Activated CD8-positive, alpha-beta memory T cell treated with anti-CD3 and anti-CD28 coated beads for 1 hour (primary cell): Measurements from ENCODE around the gene PRKCI.
"Not testable (repeated sequence)": the region's sequence is repeated elsewhere in the genome, so short reads cannot be mapped to it uniquely, and the experiment has no call there.

Source experiments
- DNase-seq, 2 donors: peaks; one replicate each; pipeline ENCODE4 v3.0.0-alpha.2; 2020; ENCODE audit warnings: low read depth in 1 of 2; ENCODE audit errors: extremely low read depth in 1 of 2

Gene PRKCI

DNA sequence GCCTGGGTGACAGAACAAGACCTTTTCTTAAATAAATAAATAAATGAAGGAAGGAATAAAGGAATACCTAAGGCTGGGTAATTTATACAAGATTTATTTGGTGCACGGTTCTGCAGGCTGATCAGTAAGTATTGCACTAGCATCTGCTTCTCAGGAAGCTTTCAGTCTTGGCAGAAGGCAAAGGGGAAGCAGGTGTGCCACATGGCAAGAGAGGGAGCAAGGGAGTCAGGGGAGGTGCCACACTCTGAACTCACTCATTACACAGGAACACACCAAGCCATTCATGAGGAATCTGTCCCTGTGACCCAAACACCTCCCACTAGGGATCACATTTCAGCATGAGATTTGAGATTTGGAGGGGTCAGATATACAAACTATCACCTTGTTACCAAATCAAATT lies 56.4 kb downstream of the PRKCI start:
- DNase-seq, result no peak

DNA sequence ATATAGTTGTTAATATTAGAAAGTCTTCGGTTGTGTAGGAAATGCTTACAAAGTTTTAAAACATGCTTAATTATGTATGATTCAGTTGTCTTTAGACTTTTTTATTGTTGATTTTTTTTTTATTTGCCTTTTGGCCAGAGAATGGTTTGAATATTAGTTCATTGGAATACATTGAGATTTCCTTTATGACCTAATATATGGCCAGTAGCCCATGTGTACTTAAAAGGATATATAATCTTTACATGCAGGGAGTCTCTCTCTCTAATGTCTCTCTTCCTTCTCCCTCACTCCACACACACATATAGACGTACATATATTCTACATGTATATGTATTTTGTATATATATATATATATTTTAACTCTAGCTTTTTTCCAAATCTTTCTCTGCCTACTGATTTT lies 68.0 kb downstream of the PRKCI start:
- no peak for DNase-seq

DNA sequence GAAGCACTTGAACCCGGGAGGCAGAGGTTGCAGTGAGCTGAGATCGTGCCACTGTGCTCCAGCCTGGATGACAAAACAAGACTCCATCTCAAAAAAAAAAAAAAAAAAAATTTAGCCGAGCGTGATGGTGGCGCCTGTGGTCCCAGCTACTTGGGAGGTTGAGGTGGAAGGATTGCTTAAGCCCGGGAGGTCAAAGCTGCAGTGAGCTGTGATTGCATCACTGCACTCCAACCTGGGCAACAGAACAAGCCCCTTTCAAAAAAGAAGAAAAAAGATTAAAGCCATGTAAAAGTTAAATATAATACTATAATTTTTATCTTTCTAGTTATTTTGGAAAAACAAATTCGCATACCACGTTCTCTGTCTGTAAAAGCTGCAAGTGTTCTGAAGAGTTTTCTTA lies 73.4 kb downstream of the PRKCI start:
- no peak for DNase-seq

DNA sequence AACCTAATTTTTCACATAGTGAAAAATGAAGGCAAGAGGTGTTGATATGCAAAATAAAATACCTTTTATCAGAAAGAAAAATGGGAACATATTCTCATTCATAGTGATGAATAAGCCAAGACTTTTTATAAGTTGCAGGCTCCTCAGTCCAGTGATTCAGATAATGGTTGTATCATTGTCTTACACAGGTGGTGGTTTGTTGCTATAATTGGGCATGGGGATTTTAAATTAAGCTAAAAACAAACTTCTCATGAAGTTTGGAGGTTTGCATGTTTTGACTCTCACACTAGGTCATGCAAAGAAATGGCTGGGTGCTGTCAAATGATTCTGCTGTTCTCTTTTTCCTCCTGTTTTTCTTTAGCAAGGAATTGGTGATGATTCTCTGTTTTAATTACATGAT lies 74.5 kb downstream of the PRKCI start:
- DNase-seq, result no peak

DNA sequence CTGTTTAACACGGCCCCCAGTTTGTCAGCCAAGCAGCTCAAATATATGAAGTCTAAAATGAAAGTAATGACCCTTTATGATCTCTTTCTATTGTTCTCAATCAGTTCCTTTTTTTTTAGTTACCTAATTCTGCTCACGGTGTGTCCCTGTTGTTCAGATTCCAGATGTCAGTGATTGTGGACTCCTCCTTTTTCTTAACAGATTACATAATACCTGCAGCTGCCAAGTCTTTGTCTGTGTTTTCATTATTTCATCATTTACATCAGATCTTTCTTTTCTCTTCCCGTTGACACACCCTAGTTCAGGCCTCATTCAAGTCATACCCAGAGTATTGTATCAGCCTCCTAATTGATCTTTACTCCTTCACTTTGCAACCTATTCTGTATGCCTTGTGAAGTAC lies 79.2 kb downstream of the PRKCI start:
- no peak for DNase-seq

DNA sequence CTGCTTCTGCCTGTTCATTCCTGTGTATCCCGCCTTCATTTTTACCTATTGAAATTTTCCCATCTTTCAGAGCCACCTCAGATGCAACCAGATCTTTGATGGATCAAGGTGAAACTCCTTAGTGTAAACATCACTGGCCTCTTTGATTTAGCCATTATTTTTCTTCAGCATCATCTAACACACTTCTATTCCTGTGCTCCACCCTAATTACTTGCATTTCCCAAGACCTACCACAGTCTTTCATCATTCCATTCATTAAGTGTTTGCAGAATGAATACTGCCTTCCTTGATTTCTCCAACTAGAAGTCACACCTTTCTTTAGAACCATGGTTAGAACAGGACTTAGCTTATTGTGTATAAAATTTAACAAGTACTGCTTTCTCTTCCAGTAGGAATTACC lies 79.8 kb downstream of the PRKCI start:
- DNase-seq, result no peak

DNA sequence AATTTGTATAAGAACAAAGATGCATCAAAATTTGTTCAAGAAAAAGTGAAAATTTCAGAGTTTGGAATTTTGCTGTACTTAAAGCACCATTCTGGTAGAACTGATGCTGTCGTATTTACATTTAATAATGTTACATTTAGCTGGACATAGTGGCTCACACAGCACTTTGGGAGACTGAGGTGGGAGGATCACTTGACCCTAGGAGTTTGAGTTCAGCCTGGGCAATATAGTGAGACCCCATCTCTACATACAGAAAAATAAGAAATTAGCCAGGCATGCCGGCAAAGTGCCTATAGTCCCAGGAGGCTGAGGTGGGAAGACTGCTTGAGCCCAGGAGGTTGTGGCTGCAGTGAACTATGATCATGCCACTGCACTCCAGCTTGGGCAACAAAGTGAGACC lies 83.8 kb downstream of the PRKCI start:
- DNase-seq, result no peak

DNA sequence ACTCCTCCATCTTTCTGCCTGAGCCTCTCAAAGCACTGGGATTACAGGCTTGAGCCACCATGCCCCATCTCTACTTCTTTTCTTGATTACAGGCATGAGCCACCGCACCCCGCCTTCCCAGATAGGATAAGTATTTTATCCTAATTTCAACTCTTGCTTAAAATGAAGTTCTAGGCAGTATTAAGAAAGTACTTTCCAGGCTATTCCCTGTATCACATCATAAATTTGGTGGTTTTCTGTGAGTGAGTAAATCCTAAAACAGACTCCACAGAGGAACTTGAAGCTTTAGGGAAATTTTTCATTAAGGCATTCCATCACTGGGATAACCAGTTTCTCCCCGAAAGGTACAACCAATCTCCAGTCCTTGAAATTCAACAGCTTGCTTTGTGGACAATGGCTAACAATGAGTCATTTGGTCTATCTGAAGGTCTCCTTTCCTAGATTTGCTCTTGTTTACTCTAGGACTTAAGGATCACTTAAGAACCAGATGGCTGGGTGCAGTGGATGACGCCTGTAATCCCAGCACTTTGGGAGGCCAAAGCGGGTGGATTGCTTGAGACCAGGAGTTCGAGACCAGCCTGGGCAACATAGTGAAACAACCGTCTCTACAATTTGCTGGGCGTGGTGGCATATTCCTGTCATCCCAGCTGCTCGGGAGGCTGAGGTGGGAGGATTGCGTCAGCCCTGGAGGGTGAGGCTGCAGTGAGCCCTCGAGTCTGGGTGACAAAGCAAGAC lies 85.6 kb downstream of the PRKCI start:
- no peak for DNase-seq

DNA sequence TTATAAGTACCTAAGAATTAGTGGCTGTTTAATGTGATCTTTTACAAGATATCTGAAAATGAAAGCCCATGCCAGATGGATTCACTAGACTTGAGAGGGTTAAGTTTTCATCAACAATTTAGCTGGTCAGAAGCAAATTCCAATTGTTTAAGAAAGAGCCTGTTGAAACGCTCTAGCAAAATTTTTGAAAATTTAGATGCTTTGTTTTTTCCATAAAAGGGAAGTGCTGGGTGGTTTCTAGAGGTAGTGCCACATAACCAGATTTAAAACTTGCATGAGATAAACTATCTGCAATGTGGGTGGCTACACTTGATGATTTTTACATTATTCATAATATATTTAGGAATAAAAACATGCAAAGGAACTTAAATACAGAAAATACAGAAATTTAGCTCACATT lies 86.8 kb downstream of the PRKCI start:
- DNase-seq, result no peak

DNA sequence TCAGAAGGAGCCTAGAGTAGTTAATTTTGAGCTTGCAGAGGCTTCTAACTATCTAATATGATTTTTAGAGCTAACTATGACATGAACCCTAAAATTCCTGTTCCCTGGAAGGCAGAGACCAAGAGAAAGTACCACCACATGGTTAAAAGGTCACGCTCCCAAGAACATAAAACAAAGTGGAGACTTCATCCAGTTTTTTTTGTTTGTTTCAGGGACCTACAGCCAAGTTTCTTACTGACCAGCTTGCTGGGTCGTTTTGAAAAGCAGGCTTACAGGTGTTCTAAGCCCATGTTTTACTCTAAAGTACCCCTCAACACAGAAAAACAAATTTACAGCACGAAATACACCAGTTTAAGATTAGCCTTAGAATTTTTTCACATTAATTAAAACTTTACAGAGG lies 95.7 kb downstream of the PRKCI start:
- DNase-seq, result no peak

DNA sequence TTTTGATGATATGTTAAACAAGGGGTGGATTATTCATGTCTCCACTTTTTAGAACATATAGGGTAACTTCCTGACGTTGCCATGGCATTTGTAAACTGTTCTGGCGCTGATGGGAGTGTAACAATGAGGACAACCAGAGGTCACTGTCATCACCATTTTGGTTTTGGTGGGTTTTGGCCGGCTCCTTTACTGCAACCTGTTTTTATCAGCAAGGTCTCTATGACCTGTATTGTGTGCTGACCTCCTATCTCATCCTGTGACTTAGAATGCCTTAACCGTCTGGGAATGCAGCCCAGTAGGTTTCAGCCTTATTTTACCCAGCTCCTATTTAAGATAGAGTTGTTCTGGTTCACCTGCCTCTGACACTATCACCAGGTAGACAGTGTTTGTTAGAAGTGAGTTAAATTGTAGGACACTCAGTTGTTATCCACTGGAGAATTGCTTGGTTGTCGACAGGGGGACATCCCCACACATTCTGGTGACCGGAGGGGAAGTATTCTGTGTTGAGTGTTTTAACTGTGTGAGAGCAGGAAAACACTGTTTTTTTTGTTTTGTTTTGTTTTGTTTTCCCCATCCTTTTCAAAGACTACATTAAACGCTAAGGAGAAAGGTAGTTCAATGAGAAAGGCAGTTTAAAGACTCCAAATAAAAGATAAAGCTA lies 98.4 kb downstream of the PRKCI start:
- DNase-seq, result no peak

DNA sequence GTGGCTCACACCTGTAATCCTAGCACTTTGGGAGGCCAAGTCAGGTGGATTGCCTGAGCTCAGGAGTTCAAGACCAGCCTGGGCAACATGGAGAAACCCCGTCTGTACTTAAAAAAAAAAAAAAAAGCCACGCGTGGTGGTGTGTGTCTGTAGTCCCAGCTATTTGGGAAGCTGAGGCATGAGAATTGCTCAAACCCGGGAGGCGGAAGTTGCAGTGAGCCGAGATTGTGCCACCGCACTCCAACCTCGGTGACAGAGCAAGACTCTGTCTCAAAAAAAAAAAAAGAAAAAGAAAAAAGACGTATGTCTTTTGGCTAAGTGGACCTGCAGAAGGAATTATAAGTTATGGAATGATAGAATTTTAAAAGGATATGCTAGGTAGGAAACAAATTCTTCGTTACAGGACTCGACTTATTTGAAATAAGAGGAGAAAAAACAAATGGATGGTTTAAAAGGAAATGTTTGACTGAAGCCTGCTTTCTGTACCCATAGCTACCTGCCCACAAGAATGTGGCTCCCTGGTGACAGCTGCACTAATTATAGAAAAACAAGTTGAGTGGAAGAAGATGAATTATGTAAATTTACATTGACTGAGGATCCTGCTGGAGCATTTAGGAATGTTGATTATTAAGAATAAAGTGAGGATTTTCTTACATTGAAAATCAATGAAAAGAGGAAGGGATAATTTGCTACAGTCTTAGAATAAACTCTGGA lies 99.3 kb downstream of the PRKCI start:
- no peak for DNase-seq

DNA sequence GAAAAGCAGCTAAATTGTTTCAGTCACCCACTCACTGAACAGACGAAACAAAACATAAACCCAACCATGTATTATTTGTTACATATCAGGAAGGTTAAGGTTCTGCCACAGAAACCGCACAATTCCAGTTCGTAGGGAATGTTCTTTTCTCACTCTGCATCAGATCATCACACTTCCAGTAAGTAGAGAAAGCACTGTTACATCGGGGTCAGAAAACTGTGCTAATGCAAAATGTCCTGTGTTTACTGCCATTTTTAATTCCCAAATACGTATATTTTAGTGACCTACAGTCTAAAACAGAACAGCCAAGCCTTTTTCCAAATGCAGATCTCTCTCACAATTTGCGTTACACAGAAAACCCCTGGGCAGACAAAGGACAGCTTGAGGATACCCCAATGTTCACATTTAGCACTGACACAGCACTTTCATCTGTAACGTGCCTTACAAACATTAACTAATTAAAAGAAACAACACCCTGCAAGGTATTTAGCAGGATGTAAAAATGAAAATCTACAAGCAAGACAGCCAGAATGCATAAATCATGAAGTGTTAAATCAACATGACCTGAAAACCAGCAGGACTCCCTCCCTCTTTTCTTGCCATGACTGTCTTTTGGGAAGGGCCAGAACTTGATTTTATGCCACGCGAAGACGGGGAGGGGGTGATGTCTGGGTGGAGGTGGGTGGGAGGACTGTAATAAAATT lies 100.5 kb downstream of the PRKCI start:
- no peak for DNase-seq

DNA sequence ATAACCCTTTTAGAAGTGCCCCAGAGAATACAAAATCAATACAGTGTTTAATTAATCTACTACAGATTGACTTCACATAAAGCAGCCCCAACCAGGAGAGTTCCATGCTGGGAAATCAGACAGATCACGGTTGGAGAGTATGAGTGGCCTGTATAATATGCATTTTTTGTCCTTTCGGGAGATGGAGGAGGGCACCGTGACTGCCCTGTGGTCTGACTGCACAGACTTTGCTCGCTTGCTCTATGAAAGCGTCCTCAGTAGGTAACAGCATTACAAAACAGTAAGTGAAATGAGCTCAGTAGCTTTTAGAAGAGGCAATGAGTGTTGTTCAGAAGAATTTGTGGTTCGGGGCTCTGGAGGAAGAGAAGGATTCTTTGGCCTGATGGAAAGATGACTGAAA lies 101.1 kb downstream of the PRKCI start:
- no peak for DNase-seq

DNA sequence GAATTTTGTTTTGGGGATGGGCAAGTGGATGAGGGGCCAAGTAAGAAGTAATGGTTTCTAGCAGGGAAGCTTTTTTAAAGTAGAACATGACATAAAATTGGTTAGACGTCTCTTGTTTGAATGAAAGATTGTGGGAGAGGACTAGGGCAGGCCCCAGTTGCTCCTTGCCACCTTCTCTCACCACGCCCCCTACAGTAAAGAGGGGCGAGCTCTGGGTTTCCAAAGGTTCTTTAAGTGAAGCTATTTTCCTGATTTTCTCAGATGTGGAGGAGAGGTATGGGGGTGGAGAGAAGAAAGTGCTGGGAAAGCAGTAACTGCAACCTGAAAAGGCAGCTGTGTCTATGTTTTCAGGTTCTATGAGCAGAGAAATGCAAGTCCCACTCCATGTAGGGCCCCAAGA lies 102.7 kb downstream of the PRKCI start:
- no peak for DNase-seq

DNA sequence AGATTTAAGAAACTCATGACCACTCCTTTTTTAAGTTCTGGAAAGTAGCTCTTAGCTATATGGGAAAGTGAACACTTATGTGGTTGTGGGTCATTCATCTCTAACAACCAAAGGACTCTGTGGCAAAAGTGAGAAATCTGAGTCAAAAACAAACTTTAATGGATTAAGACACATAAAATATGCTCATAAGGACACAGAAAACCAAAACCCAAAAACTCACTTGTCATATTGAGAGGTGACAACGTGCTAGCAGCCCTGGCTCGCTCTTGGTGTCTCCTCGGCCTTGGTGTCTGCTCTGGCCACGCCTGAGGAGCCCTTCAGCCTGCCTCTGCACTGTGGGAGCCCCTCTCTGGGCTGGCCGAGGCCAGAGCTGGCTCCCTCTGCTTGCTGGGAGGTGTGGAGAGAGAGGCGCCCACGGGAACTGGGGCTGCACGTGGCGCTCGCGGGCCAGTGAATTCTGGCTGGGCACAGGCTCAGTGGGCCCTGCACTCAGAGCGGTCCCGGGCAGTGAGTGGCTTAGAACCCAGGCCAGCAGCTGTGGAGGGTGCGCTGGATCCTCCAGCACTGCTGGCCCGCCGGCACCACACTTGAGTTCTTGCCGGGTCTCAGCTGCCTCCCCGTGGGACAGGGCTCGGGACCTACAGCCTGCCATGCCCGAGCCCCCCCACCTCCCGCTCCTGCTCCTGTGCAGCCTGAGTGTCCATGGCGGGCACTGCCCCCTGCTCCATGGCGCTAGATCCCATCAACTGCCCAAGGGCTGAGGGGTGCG lies 105.0 kb downstream of the PRKCI start:
- DNase-seq, result no peak

DNA sequence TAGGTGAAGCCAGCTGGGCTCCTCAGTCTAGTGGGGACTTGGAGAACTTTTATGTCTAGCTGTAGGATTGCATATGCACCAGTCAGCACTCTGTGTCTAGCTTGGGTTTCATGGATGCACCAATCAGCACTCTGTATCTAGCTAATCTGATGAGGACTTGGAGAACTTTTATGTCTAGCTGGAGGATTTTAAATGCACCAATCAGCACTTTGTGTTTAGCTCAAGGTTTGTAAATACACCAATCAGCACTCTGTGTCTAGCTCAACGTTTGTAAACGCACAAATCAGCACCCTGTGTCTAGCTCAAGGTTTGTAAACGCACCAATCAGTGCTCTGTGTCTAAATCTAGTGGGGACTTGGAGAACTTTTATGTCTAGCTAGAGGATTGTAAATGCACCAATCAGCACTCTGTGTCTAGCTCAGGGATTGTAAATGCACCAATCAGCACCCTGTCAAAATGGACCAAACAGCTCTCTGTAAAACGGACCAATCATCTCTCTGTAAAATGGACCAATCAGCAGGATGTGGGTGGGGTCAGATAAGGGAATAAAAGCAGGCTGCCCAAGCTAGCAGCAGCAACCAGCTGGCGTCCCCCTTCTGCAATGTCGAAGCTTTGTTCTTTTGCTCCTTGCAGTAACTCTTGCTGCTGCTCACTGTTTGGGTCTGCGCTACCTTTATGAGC lies 105.8 kb downstream of the PRKCI start:
- DNase-seq, result not testable (repeated sequence)

DNA sequence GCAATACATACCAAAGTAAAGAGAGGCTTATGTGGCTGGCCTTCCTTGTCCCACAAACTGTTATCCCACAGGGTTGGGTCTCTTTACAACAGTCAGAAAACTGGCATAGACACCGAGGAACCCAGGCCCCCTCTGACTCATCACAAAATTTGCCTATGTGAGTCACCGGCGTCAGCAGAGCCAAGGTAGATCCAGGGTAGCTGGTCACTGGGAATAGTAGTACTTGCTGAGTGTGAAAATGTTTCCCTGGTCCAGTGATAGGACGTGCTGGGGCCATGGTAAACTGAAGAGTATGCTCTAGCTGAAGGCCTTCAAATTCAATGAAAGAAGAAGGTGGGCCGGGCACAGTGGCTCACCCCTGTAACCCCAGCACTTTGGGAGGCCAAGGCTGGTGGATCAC lies 108.1 kb downstream of the PRKCI start:
- DNase-seq, result no peak

DNA sequence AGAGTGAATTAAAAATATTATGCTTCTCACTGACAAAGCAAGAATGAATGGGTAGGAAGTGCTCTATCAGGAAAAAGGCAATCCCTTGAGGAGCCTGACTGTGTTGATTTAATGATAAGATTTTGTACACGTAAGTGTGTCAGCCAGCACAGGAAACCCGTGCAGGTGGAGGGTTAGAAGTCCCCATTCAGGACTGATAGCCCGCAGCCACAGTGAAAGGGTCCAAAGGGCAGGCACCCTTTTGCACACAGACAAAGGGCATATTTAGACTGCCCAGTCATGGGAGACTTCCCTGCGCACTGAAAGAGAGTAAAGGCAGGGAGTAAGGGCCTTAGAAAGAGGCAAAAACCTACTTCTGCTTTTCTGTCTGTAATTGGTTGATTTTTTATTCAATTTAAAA lies 108.9 kb downstream of the PRKCI start:
- DNase-seq, result no peak

DNA sequence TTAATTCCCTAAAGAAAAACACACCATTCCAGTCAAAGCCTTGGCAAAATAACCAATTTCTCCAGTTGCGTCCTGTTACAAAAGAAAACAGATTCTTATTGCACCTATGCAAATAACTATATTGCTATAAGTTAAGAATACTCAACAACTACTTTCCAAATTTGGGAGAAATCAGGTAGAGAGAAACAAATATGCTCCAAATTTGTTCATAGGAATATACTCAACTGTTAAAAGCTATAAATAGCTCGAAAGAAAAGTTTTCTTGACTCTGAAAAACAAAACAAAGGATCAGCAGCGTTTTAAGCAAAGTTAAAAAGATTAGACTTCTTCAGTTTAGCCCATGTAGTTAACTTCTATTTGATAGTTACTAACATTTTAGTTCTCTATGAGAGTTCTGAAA lies 115.2 kb downstream of the PRKCI start:
- no peak for DNase-seq
